22Rv1 (cell line): ENCODE data around the gene RNGTT.

Experiments
- ZFX ChIP-seq: fragments of 450-650 bp; IDR thresholded peaks from 2 replicates; pipeline ENCODE4 v1.6.1; 2017; ENCODE audit warnings: antibody characterized with exemption, borderline replicate concordance
- TF ChIP-seq, protein P1 (sequence below): fragments of 450-650 bp; IDR thresholded peaks from 2 replicates; pipeline ENCODE4 v1.5.1; 2017; ENCODE audit warnings: mild to moderate bottlenecking

DNA sequence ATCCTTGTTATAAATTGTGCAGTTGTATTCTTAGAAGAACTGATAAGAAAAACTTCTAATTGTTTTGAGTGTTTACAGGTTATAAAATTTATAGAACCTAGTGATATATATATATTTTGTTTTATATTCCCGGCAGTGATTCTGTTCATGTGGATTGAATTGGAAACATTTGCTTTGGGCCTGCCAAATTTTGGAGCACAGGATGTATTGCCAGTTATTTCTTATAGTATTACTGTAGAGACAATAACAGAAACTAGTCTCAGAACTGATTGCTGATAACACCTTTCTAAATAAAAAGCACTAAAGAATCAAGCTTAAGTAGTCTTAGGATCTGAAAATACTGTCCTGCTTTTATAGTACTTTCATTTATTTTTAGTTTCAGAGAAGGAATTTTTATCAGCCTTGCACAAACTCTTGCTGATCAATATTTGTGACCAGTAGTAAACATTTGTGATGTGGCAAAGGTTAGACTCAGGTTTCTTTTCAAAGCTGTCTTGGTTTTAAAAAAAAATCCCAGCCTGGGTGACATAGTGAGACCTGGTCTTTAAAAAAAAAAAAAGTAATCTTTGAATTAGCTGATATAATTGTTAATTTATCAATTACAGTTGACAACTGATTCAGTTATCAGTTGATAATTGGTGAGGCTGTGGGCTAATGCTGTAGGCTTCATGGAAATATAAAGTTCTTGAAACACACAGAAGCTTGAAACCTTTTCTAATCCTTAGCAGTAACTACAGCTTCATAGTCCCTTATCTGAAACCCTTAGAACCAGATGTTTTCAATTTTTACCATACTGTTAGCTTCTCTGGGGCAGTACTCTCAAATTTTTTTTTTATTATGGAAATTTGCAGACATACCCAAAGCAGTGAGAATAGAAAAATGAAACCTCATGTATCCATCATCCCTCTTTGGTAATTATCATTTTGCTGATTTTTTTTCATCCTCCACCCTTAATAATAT, 42.4 kb downstream of the RNGTT start:
- TF ChIP-seq, protein P1, sequence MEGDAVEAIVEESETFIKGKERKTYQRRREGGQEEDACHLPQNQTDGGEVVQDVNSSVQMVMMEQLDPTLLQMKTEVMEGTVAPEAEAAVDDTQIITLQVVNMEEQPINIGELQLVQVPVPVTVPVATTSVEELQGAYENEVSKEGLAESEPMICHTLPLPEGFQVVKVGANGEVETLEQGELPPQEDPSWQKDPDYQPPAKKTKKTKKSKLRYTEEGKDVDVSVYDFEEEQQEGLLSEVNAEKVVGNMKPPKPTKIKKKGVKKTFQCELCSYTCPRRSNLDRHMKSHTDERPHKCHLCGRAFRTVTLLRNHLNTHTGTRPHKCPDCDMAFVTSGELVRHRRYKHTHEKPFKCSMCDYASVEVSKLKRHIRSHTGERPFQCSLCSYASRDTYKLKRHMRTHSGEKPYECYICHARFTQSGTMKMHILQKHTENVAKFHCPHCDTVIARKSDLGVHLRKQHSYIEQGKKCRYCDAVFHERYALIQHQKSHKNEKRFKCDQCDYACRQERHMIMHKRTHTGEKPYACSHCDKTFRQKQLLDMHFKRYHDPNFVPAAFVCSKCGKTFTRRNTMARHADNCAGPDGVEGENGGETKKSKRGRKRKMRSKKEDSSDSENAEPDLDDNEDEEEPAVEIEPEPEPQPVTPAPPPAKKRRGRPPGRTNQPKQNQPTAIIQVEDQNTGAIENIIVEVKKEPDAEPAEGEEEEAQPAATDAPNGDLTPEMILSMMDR = no peak
- no peak for TF ChIP-seq ZFX
